B cell (primary cell): Measurements from ENCODE around the gene HNRNPLL.

Experiments
- CTCF ChIP-seq: fragments of 200-600 bp; IDR thresholded peaks from one replicate; pipeline ENCODE4 v1.8.0; 2022; ENCODE audit warnings: antibody characterized with exemption, mild to moderate bottlenecking
- EZH2 ChIP-seq: IDR thresholded peaks from 2 replicates; pipeline ENCODE4 v1.6.1; 2012; ENCODE audit warnings: borderline replicate concordance, low read depth, mild to moderate bottlenecking, moderate library complexity, low read length; ENCODE audit not compliant: insufficient read depth, poor library complexity, severe bottlenecking

DNA sequence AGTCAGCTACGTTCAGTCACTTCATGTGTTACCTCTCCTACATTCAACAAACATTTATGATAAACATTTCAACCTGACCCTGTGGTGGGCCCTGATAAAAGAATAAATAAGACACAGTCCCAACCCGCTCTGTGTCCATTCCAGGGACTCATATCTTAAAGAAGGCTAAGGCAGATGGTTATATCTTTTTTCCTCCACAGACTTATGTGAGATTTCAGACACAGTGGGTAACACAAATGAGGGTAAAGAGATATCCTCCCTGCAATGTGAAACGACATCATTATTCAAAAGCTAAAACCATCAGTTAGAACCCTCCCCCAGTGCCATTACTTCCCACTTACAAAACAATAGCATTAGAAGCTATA is 11.1 kb upstream of the HNRNPLL start:
- TF ChIP-seq EZH2 (no peak), CTCF (no peak)
